ENCODE measurements around the gene MCRIP2.

DNA sequence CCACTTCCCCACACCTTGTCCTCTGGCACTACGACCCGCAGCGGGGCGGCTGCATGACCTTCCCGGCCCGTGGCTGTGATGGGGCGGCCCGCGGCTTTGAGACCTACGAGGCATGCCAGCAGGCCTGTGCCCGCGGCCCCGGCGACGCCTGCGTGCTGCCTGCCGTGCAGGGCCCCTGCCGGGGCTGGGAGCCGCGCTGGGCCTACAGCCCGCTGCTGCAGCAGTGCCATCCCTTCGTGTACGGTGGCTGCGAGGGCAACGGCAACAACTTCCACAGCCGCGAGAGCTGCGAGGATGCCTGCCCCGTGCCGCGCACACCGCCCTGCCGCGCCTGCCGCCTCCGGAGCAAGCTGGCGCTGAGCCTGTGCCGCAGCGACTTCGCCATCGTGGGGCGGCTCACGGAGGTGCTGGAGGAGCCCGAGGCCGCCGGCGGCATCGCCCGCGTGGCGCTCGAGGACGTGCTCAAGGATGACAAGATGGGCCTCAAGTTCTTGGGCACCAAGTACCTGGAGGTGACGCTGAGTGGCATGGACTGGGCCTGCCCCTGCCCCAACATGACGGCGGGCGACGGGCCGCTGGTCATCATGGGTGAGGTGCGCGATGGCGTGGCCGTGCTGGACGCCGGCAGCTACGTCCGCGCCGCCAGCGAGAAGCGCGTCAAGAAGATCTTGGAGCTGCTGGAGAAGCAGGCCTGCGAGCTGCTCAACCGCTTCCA is 8.1 kb upstream of the MCRIP2 start:
- TF ChIP-seq, protein P1, sequence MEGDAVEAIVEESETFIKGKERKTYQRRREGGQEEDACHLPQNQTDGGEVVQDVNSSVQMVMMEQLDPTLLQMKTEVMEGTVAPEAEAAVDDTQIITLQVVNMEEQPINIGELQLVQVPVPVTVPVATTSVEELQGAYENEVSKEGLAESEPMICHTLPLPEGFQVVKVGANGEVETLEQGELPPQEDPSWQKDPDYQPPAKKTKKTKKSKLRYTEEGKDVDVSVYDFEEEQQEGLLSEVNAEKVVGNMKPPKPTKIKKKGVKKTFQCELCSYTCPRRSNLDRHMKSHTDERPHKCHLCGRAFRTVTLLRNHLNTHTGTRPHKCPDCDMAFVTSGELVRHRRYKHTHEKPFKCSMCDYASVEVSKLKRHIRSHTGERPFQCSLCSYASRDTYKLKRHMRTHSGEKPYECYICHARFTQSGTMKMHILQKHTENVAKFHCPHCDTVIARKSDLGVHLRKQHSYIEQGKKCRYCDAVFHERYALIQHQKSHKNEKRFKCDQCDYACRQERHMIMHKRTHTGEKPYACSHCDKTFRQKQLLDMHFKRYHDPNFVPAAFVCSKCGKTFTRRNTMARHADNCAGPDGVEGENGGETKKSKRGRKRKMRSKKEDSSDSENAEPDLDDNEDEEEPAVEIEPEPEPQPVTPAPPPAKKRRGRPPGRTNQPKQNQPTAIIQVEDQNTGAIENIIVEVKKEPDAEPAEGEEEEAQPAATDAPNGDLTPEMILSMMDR (IDR thresholded peaks at IDR 0.05): no peak
- no peak for TF ChIP-seq ZFX (IDR thresholded peaks at IDR 0.05; ENCODE audit: borderline replicate concordance)

All from 22Rv1 (cell line).